ENCODE measurements around the gene OR2AG1.
A peak's percentile ranks its signal among the peaks of the same experiment; 100 is the strongest.

Gene OR2AG1, protein sequence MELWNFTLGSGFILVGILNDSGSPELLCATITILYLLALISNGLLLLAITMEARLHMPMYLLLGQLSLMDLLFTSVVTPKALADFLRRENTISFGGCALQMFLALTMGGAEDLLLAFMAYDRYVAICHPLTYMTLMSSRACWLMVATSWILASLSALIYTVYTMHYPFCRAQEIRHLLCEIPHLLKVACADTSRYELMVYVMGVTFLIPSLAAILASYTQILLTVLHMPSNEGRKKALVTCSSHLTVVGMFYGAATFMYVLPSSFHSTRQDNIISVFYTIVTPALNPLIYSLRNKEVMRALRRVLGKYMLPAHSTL

DNA sequence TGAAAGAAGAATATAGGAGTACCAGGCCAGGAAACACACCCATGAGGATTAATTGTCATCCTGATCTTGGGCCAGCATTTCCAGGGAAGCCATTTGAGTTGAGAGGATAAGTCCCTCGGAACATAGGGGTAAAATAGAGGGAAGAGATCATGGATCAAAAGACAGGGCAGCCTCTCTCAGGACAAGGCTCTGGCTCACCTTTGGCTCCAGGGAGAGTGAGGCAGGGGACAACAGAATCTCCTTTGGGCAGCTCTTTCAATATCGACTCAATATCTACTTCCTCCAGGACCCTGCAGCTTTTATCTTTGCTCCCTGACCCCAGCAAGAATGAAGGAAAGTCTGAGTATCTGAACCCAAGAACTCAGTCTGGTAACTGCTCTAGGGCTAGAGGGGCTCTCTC lies at the start of gene OR2AG1:
Gene OR2AG1 (plus strand): TSS at position 301 of the 400 bp plus-strand sequence. CDS start 2,018 bp downstream, outside the sequence.
- TF ChIP-seq, protein P1, sequence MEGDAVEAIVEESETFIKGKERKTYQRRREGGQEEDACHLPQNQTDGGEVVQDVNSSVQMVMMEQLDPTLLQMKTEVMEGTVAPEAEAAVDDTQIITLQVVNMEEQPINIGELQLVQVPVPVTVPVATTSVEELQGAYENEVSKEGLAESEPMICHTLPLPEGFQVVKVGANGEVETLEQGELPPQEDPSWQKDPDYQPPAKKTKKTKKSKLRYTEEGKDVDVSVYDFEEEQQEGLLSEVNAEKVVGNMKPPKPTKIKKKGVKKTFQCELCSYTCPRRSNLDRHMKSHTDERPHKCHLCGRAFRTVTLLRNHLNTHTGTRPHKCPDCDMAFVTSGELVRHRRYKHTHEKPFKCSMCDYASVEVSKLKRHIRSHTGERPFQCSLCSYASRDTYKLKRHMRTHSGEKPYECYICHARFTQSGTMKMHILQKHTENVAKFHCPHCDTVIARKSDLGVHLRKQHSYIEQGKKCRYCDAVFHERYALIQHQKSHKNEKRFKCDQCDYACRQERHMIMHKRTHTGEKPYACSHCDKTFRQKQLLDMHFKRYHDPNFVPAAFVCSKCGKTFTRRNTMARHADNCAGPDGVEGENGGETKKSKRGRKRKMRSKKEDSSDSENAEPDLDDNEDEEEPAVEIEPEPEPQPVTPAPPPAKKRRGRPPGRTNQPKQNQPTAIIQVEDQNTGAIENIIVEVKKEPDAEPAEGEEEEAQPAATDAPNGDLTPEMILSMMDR (IDR thresholded peaks at IDR 0.05; ENCODE audit: extremely low read depth, missing control alignments), result no peak
- no peak for DNase-seq (ENCODE audit: low spot score)

DNA sequence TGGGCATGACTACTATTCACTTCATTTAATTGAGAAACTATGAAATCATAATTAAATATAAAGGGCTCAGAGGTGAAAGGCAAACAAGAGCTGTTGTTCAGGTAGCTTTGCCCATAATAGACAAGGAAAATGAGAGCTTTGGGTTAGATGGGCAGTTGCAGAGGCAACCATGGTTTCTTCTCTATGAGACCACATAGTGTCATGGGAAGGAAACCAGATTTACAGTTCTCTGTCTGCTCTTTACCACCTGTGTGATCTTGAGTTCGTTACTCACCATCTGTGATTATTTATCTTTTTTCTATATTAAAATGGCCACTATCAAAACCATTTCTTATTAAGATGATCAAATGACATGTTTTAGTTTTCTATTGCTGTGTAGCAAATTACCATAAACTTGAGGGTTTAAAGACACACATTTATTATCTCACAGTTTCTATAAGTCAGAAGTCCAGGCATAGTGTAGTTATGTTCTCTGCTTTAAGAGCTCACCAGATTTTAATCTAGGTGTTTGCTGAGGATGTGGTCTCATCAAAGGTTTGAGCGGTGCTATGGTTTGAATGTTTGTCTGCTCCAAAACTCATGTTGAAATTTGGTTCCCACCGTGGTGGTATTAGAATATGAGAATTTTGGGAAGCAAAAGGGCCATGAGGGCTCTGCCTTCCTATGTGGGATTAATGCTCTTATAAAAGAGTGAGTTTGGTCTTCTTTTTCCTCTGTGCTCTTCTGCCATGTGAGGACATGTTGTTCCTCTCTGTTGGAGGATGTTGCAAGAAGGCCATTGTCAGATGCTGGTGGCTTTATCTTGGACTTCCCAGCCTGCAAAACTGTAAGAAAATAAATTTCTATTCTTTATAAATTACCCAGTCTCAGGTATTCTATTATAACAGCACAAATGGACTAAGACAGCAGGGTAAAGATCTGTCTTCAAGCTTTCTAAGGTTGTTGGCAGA lies 49.2 kb upstream of the OR2AG1 start:
- TF ChIP-seq, protein P1 (IDR thresholded peaks at IDR 0.05; ENCODE audit: extremely low read depth, missing control alignments), result no peak
- no peak for DNase-seq (ENCODE audit: low spot score)

DNA sequence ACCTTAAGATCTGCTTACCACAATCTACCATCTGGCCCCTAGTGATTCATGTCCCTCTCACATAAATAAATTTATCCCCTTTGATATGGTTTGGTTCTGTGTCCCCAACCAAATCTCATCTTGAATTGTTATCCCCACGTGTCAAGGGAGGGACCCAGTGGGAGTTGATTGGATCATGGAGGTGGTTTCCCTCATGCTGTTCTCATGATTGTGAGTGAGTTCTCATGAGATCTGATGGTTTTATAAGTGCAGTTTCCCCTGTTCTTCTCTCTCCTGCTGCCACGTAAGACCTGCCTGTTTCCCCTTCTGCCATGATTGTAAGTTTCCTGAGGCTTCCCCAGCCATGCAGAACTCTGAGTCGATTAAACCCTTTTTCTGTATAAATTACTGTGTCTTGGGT lies 48.2 kb upstream of the OR2AG1 start:
- DNase-seq (ENCODE audit: low spot score), result no peak
- TF ChIP-seq, protein P1 (IDR thresholded peaks at IDR 0.05; ENCODE audit: extremely low read depth, missing control alignments), result no peak

DNA sequence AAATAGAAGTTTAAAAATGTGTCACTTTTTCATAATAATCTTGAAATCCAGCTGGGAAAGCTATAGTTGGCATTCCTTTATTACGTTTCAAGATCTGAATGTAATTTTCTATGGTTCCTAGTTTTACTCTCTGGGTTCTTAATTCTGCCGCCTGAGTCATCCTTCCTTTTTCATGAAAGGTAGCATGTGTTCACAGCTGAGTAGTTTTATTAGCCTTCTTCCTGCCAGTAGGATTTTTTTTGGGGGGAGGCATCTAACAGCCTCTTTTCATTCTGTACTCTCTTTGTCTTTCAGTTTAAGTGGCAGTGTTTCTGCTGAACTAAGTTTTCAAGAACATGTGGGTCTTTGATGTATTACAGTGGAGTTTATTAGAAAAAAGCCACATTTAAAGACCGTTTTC lies 47.5 kb upstream of the OR2AG1 start:
- TF ChIP-seq, protein P1 (IDR thresholded peaks at IDR 0.05; ENCODE audit: extremely low read depth, missing control alignments), result no peak
- no peak for DNase-seq (ENCODE audit: low spot score)

DNA sequence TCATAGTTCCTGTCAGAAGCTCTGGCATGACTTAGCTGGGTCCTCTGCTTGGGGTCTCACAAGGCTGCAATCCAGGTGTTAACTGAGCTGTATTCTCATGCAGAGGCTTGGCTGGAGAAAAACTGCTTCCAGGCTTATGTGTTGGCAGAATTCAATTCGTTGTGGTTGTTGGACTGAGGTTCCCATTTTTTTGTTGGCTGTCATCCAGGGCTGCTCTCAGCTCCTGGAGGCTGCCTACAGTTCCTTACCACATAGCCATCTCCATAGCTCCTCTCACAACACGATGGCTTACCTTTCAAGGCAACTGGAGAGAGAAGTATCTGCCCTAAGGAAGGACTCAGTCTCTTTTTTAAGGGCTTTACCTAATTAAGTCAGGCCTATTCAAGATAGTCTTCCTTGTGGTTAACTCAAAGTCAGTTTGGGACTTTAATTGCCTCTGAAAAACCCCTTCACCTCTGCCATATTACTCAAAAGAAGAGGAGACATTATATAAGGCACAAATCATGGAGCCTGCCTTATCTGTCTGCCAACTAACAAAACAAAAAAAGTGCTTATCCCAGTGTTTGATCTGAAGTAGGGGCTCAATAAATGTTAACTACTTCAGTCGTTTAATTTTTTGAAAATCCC lies 46.2 kb upstream of the OR2AG1 start:
- peak; percentile 12 for DNase-seq (ENCODE audit: low spot score)
- TF ChIP-seq, protein P1 (IDR thresholded peaks at IDR 0.05; ENCODE audit: extremely low read depth, missing control alignments), result no peak

DNA sequence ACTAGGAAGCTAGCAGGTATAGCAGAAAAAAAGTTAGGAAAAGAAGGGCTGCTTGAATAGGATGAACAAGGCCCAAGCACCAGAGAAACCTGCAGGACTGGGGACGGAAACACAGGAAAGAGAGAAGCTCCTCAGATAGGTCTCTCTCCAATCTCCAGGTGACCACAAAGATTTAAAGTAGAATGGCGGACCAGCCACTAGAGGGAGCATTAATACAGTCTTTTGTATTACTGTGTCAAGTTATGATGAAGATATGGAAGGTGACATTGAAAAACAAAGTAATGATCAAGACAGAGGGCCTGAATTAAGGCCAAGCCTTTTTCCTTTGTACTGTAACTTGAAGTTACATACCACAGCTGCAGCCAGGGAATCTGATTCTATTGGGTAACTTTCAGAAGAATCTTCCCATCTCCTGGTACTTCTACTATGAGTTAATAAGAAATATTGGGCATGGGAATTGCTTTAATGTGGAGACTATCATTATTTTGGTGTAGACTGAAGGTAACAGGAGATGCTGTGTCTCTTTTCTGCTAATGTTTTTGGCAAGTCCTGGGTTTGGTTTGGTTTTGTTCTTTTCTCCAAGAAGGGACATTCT lies 44.9 kb upstream of the OR2AG1 start:
- DNase-seq (ENCODE audit: low spot score), result peak; percentile 56
- TF ChIP-seq, protein P1 (IDR thresholded peaks at IDR 0.05; ENCODE audit: extremely low read depth, missing control alignments), result peak; percentile 62
